Stimulated activated CD4-positive, alpha-beta T cell treated with anti-CD3 and anti-CD28 coated beads, Interleukin-1b, Interleukin-23, amount 100 ng/mL, for 1 hour (primary cell): ENCODE data around the gene VRTN.

Source experiments
- DNase-seq, 2 donors: peaks; one replicate each; pipeline ENCODE4 v3.0.0-alpha.2; 2020; ENCODE audit warnings: low read depth in 2 of 2

VRTN gene

GRCh38 chr14:74392616-74393570 lies 44.6 kb downstream of the VRTN start:
- no peak for DNase-seq

- no peak for DNase-seq
These were observed 46.3 kb downstream of the VRTN start for GRCh38 chr14:74394549-74394948.

GRCh38 chr14:74395094-74395493 lies 46.8 kb downstream of the VRTN start:
- no peak for DNase-seq

GRCh38 chr14:74400031-74400685 lies 51.9 kb downstream of the VRTN start:
- DNase-seq, result no peak

GRCh38 chr14:74400919-74401503 lies 52.7 kb downstream of the VRTN start:
- DNase-seq, result no peak

- DNase-seq, result peak; percentile 11 to 16
These were observed 53.4 kb downstream of the VRTN start for GRCh38 chr14:74401504-74402241.

- no peak for DNase-seq
These were observed 54.4 kb downstream of the VRTN start for GRCh38 chr14:74402401-74403251.

- DNase-seq, result no peak
These were observed 55.5 kb downstream of the VRTN start for GRCh38 chr14:74403619-74404417.

- DNase-seq, result no peak
These were observed 56.2 kb downstream of the VRTN start for GRCh38 chr14:74404435-74404834.

- no peak for DNase-seq
These were observed 57.4 kb downstream of the VRTN start for GRCh38 chr14:74405663-74406062.

GRCh38 chr14:74407021-74407800 lies 58.9 kb downstream of the VRTN start:
- DNase-seq, result no peak

- DNase-seq, result no peak
These were observed 59.5 kb downstream of the VRTN start for GRCh38 chr14:74407801-74408154.

GRCh38 chr14:74408870-74409269 lies 60.6 kb downstream of the VRTN start:
- DNase-seq, result no peak

- DNase-seq, result no peak
These were observed 61.2 kb downstream of the VRTN start for GRCh38 chr14:74409441-74409840.
